GM18511 (cell line): ENCODE results near the gene NCCRP1.

Experiments used
- ATAC-seq: cut with Tn5 transposase; IDR thresholded peaks from one replicate; pipeline ENCODE4 v1.9.1; 2021; ENCODE audit warnings: mild to moderate bottlenecking, moderate library complexity; ENCODE audit not compliant: unreplicated experiment

Gene NCCRP1

DNA sequence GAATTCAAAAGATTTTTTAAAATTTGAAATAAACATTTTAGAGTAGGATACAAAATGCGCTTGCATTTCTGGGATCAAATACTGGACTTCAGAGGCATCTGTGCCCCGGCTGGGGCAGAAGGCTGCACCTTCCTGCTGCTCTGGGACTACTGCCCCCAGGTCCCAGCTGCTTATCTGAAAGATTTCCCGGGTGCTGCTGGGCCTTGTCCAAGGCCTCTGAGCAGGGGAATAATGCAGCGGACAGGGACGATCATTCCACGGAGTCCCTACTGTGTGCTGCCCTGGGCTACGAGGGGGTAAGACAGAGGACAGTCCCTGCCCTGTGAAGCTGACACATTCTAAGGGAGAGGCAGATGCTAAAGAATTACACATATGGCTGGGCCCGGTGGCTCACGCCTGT lies 33.1 kb upstream of the NCCRP1 start:
- ATAC-seq: no peak

DNA sequence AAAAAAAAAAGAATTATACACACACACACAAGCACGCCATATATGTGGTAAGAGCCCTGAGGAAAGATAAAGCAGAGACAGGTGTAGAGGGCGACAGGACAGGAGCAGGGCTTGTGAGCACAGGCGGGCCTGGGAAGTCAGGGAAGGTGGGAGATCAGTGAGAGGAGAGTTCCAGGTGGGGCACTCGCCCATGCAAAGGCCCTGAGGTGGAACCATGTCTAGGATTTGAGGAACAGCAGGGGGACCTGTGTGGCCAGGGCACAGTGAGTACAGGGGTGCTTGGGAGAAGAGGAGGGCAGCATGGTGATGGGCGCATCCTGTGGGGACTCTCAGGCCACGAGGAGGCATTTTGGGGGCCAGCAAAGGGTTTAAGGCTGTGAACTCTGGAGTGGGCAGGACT lies 32.5 kb upstream of the NCCRP1 start:
- no peak for ATAC-seq

DNA sequence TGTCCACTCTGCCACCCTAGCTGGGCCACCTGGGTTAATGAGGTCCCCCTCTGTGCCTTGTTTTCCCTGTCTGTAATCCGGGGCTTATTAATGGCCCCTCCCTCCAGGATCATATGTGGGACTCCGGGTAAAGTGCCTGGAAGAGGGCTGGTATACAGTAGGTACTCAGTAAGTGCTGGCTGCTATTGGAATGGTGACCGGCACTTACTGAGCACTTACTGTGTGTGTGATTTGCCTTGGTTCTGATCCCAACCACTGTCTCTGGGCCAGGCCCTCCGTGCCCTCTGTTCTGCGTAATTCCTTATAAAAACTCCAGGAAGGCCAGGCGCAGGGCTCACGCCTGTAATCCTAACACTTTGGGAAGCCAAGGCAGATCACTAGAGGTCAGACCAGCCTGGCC lies 30.9 kb upstream of the NCCRP1 start:
- ATAC-seq: no peak

DNA sequence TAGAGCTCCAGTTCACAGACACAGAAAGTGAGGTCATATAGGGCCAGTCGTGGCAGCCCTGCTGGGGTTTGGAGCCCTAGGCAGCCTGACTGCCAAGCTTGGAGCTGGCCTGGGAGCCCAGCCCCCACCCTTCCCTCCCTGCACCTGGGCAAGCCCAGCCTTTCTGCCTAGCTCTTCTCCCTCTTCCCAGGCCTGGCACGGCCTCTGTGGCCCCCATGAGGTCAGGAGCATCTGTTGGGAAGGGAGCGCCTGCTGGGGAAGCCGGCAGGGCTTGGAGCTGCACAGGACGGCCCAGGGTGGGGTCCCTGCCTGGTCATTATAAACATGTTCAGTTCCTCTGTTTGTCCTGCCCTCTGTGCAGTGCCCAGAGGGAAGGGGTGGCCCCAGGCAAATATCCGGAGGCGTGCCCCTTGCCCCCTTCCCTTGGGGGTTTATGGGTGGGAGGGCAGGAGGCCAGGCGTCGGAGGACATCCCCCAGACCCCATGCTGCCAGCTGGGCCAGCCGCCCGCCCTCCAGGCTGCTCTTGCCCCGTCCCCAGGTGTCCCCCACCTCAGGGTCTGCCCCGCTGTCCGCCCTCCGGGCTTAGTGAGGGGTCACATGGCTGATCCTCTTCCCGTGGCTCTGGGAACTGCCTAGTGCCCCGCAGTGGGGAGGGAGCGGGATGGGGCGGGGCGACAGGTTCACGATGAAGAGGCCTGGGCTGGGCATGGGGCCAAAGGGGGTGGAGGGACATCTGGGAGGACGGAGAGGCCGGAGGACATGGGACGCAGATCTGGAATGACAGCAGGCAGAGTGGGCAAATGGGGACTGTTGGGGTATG lies 30.0 kb upstream of the NCCRP1 start:
- ATAC-seq: no peak

DNA sequence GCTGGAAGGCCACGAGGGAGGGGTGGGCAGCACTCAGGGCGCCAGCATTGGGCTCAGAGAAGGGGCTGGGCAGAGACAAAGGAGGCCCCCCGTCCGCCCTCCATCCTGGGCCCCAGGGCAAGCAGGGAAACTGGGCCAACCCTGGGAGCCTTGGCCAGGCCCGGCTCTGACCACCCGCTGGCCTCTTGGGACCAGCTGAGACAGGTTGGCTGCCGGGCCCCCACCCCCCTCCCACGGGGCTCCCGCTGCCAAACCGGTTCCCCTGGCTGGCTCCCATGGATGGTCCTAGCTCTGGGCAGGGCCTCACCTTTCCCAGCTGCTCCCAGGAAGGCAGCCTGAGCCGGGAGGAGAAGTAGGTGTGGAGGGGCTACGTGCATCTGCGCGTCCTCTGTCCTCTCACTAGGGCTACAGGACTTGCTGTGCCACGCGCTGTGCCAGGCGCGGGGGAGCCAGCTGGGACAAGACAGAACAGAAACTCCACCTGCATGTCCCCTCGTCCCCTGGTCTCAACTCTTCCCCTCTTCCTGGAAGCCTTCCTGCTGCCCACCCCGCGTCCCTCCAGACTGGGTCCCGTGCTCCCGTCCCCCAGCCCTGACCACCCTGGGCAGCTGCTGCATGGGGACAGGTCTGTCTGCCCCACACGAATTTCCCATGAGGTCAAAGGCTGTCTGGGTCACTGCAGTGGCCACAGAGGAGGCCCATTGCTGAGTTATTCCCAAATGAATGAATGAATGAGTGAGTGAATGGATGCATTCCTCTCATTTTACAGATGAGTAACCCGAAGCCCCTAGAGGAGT lies 29.1 kb upstream of the NCCRP1 start:
- no peak for ATAC-seq

DNA sequence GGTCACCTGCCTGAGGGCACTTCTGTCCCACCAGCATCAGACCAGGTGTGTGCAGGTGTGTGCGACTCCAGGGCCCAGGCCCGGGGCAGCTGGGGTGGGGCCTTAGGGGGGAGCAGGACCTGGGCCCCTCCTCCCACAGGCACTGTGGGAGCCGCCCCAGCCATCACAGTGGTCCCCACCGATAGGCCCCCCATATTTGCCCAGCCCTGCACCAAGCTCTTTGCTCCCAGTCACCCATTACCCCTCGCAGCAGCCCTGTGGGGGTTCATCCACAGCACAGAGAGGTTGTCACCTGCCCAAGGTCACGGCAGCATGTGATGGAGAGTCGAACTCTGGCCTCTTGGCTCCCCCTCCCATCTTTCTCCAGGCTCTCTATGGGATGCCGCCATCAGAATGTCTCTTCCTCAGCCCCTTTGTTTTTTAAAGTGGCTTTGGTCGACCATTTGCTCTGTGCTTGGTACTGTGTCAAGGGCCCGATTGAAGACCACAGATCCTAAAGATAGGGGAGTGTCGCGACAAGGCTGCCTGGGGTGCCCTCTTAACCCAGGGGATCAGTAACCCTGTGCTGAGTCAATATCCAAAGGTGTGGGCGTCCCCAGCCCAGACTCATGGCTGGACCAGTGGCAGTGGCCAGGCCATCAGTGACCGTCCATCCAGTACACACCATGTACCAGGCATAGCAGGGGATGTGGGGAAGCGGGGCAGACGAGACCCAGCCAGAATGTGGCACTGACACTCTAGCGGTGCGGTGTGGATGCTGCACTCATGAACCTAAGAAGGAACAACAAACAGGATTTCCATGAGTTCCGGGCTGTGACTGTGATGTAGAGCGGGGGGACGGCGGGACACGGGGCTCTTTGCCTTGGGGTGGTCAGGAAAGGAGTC lies 28.3 kb upstream of the NCCRP1 start:
- ATAC-seq: no peak

DNA sequence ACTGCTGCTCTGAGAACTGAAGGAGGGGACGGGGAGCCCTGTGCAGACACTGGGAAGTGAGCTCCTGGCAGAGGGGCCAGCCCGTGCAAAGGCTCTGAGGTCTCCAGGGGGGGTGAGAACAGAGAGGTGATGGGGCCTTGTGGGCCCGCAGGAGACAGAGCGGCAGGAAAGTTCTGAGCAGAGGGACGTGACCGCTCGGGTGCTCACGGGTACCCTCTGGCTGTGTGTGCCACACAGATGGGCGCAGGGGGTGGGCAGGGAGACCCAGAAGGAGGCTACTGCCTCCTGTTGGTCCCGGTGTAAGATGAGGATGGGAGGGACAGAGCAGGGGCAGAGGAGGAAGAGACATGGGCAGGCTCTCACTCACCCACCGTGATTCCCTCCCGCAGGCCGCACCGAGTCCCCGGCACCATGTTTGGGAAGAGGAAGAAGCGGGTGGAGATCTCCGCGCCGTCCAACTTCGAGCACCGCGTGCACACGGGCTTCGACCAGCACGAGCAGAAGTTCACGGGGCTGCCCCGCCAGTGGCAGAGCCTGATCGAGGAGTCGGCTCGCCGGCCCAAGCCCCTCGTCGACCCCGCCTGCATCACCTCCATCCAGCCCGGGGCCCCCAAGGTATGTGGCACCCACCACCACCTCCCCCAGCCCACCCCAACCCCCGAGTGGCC lies 27.5 kb upstream of the NCCRP1 start:
- no peak for ATAC-seq

DNA sequence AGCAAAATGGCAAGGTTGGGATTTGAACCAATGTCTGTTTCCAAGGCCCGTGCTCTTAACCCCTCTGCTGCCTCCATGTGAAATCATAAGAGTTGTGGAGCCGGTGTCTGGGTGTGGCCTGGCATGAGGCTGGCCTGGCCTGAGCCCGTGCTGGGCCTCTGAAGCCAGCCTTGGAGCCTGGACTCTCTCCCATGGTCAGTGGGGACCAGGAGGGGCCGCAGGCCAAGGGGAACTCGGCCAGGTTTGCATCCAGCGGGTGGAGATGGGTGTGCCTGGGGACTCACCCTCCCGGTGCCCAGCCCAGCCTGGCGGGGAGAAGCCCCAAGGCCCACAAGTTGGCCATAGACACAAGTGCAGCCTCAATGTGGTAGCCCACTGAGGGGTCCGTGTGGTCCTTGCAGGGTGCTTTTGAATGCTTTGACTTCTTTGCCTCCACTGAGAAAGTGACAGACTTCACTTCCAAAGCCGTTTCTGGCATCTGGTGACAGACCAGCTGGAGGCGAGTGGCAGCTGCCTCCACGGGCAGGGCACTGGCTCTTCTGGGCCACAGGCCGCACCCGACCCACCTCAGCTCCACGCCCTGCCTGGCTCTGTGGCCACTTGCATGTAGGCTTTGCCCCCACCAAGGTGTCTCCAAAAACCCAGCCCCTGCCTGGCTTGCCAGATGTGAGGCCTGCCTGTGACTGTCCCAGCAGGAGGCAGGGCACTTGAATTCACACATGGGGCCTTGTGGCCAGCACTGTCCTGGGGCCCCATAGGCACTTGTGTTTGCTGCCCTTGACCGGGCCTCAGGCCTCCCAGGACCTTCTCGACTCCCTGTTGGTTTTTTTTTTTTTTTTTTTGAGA lies 26.2 kb upstream of the NCCRP1 start:
- no peak for ATAC-seq

DNA sequence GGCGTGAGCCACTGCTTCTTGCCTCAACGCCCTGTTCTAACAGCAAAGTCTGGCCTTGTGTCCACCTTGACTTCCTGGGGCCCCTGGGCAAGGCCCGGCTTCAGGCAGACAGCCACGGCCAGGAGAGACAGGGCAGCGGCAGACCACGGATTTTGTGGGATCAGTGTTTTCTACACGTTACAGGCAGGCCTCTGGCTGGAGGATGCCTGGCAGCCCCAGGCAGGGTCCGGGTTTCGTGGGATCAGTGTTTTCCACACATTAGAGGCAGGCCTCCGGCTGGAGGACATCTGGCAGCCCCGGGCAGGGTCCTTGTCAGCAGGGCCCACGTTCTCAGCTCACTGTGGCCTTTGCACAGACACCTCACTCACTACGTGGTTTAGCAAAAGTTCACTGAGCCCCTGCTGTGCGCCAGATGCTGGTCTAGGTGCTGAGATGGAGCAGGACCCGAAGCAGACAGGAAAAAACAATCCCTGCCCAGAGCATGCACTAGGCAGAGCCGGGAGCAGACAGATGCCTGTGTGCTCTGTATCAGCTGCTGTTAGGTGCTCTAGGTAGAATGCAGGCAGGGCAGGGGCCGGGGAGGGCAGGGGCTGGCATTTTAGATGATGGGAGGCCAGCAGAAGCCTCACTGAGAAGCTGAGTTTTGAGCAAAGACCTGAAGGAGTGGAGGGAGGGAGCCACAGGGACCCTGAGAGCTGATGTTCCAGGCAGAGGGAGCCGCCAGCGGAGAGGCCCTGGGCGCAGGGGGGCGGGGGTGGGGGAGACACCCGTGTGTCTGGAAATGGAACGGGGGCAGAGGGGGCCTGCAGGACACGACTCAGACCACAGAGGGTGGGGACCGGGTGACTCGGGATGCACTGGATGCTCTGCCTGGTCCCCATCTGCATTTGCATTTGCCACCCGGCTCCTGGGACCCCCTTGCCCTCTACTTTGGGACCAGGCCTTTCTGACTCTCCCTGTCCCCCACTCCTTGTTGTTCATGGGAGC lies 25.0 kb upstream of the NCCRP1 start:
- ATAC-seq: no peak

DNA sequence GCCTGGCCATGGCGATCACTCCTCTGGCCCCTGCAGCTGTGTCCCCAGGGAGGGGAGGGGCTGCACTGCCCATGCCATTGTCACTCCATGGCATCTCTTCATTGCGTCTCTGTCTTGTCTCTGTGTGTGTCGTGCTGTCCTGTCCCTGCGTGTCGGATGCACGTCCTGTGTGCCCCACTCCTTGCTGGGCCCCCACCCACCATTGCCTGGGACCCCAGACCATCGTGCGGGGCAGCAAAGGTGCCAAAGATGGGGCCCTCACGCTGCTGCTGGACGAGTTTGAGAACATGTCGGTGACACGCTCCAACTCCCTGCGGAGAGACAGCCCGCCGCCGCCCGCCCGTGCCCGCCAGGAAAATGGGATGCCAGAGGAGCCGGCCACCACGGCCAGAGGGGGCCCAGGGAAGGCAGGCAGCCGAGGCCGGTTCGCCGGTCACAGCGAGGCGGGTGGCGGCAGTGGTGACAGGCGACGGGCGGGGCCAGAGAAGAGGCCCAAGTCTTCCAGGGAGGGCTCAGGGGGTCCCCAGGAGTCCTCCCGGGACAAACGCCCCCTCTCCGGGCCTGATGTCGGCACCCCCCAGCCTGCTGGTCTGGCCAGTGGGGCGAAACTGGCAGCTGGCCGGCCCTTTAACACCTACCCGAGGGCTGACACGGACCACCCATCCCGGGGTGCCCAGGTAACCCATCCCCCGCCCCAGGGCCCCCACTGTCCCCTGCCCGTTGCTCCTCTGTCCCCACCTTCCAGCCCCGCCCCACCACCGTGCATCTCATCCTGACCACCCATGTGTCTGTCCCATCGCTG lies 23.9 kb upstream of the NCCRP1 start:
- no peak for ATAC-seq

DNA sequence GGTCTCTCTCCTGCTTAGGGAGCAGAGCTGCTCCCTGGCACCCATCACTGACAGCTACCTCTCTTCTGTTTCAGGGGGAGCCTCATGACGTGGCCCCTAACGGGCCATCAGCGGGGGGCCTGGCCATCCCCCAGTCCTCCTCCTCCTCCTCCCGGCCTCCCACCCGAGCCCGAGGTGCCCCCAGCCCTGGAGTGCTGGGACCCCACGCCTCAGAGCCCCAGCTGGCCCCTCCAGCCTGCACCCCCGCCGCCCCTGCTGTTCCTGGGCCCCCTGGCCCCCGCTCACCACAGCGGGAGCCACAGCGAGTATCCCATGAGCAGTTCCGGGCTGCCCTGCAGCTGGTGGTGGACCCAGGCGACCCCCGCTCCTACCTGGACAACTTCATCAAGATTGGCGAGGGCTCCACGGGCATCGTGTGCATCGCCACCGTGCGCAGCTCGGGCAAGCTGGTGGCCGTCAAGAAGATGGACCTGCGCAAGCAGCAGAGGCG lies 23.2 kb upstream of the NCCRP1 start:
- ATAC-seq: no peak

DNA sequence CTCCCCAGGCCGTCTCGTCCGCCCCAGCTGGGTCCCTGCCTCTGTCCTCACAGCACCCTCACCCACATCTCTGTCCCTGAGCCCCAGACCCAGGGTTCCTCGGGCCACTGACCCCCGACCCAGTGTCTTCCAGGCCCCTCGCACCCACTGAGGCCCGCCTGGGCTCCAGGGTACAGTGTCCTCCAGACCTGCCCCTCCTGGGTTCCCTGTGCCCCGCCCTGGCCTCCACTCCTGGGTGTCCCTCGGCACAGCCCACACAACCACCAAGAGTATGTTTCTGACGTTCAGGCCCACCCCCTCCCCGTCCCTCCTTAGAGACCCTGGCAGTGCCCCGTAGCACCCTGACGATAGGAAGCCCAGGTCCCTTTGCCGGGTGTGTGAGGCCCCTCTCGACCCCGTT lies 22.6 kb upstream of the NCCRP1 start:
- ATAC-seq: no peak

DNA sequence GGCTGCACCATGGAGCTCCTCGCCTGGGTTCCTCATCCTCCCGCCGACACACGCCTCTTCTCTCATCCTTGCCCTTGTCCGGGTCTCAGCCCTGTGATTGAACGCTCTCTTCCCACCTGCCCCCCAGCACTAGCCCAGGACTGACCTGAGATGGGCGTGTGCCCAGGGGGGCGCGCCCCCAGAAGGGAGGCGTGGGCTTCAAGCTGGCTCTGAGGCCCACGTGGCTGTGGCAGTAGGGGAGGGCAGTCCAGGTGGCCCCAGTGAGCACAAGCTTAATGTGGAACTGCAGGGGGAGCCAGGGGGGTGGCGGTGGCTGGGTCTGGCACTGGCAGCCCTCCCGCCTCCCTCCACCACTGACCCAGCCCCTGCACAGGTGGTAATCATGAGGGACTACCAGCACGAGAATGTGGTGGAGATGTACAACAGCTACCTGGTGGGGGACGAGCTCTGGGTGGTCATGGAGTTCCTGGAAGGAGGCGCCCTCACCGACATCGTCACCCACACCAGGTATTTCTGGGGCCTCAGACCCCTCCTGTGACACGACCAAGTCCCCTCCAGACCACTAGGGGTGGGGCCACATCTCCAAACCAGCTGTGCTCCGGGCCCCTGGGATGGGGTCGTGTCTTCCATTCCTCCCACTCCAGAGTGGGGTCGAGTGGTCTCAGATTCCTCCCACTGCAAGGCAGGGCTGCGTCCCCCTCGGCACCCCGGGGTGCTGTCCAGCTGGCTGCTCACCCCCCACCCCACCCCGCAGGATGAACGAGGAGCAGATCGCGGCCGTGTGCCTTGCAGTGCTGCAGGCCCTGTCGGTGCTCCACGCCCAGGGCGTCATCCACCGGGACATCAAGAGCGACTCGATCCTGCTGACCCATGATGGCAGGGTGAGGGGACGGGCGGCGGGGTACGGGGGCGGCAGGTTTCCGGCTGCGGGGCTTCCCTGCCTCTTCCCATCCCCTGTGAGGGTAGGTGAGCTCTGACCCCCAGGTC lies 21.9 kb upstream of the NCCRP1 start:
- ATAC-seq: no peak

DNA sequence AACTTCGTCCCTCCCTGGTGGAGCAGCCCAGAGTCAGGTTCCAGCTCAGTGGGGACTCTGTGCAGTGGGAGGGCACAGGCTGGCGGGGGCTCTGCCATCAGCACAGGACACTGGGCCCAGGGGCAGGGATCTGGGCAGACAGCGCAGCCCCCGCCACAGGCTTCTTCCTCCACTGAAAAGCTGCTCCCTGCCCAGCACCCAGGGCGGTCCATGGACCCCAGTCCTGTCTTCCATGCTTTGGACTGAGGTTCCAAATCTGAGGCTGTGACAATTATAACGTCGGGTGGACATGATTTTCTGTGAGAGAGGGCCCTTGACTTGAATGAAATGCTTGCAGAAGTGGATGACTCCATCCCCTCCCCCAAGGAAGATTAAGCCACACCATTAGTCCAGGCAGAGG lies 21.2 kb upstream of the NCCRP1 start:
- no peak for ATAC-seq

DNA sequence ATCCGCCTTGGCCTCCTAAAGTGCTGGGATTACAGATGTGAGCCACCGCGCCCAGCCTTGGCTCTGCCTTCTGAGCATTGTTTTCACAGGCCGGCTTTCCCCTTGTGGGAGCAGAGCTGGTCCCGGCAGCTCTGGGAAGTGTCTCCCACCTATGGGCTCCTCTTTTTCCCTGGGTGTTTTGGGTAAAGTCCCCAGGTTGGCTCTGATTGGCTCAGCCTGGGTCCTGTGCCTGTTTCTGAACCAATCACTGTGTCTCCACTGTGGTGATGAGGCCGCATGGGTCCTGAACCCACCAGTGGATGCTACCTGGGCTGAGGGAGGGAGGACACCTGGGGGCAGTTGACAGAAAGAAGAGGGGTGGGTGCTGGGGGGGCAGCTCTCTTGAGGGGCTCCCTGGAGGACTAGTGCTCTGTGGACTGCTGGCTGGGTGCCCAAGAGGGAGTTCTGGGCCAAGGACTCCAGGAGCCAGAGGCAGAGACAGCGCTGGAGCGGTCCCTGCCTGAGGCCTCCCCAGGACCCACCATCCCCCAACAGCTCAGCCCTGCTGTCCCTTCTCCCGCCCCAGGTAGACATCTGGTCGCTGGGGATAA lies 19.6 kb upstream of the NCCRP1 start:
- no peak for ATAC-seq

DNA sequence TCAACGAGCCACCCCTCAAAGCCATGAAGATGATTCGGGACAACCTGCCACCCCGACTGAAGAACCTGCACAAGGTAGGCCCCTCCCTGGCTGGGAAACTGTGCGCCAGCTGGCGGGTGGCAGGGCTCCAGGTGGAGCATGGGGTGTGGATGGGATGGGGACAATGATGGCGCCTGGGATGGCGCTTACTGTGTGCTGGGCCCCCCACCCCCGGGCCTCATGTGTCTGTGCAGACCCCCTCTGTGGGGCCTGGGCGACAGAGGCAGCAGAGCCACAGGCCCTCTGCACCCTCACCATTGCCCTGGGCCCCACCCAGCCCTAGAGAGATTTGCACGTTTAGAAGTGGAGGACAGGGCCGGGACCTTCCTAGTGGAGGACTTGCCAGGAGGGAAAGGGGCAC lies 19.0 kb upstream of the NCCRP1 start:
- ATAC-seq: no peak
